BLaER1 treated with 17β-estradiol and CSF1 and Interleukin-3, amounts not matched to agents 10 nM and 100 nM (cell line): Measurements from ENCODE around the gene HS3ST5.
A peak's percentile ranks its signal among the peaks of the same experiment; 100 is the strongest.
"Not testable (repeated sequence)": the region's sequence is repeated elsewhere in the genome, so short reads cannot be mapped to it uniquely, and the experiment has no call there.

Source experiments
- H3K27ac ChIP-seq, 11 experiments: shearing (Covaris generic); formaldehyde crosslinking; 2 replicates each; pipeline ENCODE4 v1.8.1; 2022
- H3K27me3 ChIP-seq, 11 experiments: shearing (Covaris generic); formaldehyde crosslinking; 2 replicates each; pipeline ENCODE4 v1.8.1; 2022
- H3K36me3 ChIP-seq, 11 experiments: shearing (Covaris generic); formaldehyde crosslinking; 2 replicates each; pipeline ENCODE4 v1.8.1; 2022
- H3K4me1 ChIP-seq, 10 experiments: shearing (Covaris generic); formaldehyde crosslinking; 2 replicates each; pipeline ENCODE4 v1.8.1; 2022
- H3K4me2 ChIP-seq, 11 experiments: shearing (Covaris generic); formaldehyde crosslinking; 2 replicates each; pipeline ENCODE4 v1.8.1; 2022
- H3K4me3 ChIP-seq, 10 experiments: shearing (Covaris generic); formaldehyde crosslinking; 2 replicates each; pipeline ENCODE4 v1.8.1; 2022
- H3K9ac ChIP-seq, 11 experiments: shearing (Covaris generic); formaldehyde crosslinking; 2 replicates each; pipeline ENCODE4 v1.8.1; 2022
- H3K9me3 ChIP-seq, 11 experiments: shearing (Covaris generic); formaldehyde crosslinking; replicated peaks in 1 of 11; 2 replicates each; pipeline ENCODE4 v1.8.1; 2022
- H4K20me1 ChIP-seq, 11 experiments: shearing (Covaris generic); formaldehyde crosslinking; 2 replicates each; pipeline ENCODE4 v1.8.1; 2022
- Cebpa-rat ChIP-seq, 11 experiments: shearing (Covaris generic); IDR thresholded peaks; 2 replicates each; pipeline ENCODE4 v1.8.1; 2022

HS3ST5 gene

DNA sequence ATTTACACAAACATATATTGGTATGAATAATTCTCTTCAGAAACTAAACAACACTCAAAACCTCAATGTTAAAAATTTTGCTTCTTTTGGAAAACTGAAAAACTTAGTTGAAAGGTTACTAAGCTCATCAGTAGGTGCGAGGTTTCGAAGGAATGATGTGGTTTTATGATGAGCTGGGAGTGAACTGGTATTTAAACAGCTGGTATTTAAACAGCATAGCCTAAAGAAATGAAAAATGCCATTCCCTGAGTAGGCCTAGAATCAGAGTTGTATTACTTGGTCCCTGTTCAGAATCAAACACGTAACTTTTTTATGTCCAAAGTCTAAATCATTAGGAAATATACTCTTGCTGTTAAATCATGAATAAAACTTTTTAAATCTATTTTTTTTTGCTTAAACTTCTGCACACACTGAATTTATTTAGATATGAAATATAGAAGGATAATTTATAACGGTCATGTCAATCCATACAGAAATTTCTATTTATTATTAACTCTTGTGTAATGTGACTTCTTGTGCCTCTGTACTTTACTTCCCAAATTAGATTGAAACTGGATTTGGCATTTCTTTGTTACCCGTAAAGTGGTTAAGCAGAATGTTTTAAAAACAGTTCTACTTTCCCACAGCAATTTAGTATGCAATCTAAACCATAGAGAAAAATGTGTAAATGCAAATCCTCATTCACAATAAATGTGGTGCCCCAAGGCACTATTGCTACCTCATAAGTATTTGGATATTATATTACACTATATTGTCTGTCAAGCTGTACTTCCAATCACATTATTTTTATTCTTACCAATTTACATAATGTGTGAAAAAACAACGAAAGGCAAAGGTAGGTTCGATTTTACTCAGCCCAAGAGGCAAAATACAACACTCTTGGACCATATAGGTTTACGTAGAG is 124.1 kb downstream of the HS3ST5 start:
- TF ChIP-seq Cebpa-rat (IDR thresholded peaks at IDR 0.05): no peak
- H3K27ac ChIP-seq: no peak overlapping the region

GRCh38 chr6:114217996-114218395 is 124.8 kb downstream of the HS3ST5 start:
- H3K36me3 ChIP-seq, H3K27me3 ChIP-seq, H4K20me1 ChIP-seq, H3K9ac ChIP-seq, H3K4me1 ChIP-seq, H3K27ac ChIP-seq, H3K4me3 ChIP-seq, H3K9me3 ChIP-seq, H3K4me2 ChIP-seq: not testable (repeated sequence)

More for the DNA sequence above, 124.1 kb downstream of the HS3ST5 start:
- no peak overlapping the region for H3K9ac ChIP-seq
- H3K36me3 ChIP-seq: no peaks in the 10 kb centered on the region
- no peaks in the 10 kb centered on the region for H3K4me1 ChIP-seq
- H3K9me3 ChIP-seq: no peaks in the 10 kb centered on the region
- H3K4me3 ChIP-seq: no peak overlapping the region
- no peaks in the 10 kb centered on the region for H4K20me1 ChIP-seq
- no peaks in the 10 kb centered on the region for H3K27me3 ChIP-seq
- no peak overlapping the region for H3K4me2 ChIP-seq

DNA sequence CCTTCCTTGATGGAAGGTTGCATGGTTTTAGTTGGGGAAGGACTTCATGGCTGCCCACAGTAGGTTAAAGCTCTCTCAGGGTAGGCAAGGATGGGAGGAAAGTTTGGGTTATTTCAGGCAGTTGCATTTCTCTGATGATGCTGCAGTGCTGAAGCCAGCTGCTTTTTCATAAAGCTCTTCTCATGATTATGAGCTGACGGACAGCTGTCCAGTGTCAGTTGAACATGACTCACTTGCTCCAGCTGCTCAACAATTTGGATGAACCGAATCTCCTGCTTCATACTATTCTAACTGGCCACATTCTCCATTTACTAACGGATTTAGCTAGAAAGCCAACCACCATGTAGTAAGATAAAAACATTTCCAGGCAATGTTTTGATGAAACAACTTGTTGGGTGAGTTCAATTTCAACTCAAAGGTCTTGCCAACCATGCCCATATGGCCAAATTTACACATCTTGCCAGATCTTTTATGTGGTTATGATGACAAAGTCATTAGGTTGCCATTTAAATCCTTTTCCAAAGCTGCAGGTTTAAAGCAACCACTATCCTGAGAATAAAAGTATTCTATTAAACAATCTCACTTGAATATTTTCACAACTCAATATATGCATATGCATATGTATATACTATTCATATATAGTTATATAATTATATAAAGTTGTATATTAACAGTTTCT is 125.9 kb downstream of the HS3ST5 start:
- Histone ChIP-seq H3K4me1 (no peaks in the 10 kb centered on the region), H3K36me3 (no peaks in the 10 kb centered on the region), H3K9me3 (no peaks in the 10 kb centered on the region), H3K4me3 (no peak overlapping the region), H4K20me1 (no peaks in the 10 kb centered on the region), H3K9ac (no peak overlapping the region), H3K27me3 (no peaks in the 10 kb centered on the region), H3K27ac (no peak overlapping the region), H3K4me2 (no peak overlapping the region)
- TF ChIP-seq Cebpa-rat (IDR thresholded peaks at IDR 0.05): no peak

GRCh38 chr6:114210467-114210866 is 132.4 kb downstream of the HS3ST5 start:
- TF ChIP-seq Cebpa-rat (IDR thresholded peaks at IDR 0.05): no peak
- no peak overlapping the region for H3K27ac ChIP-seq
- no peak overlapping the region for H3K4me2 ChIP-seq
- H3K27me3 ChIP-seq: no peaks in the 10 kb centered on the region
- no peaks in the 10 kb centered on the region for H3K4me1 ChIP-seq
- H3K36me3 ChIP-seq: no peaks in the 10 kb centered on the region
- H3K9me3 ChIP-seq: no peaks in the 10 kb centered on the region
- no peaks in the 10 kb centered on the region for H4K20me1 ChIP-seq
- H3K4me3 ChIP-seq: no peak overlapping the region
- H3K9ac ChIP-seq: no peak overlapping the region

DNA sequence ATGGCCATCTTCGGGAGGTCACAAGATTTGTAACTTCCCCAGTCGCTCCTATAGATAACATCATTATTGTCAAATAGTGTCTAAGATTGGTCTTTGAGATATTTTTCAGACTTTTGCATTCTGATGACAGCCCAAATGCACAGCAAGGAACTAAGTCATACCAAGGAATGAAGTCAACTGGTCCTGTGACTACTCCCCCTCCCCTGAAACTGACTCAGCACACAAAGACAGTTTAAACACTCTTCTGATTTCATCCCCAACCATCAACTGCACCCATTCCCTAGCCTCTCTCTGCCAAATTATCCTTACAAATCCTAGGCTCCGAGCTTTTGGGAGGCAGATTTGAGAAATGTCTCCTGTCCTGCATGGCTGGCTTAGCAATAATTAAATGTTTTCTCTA is 139.4 kb downstream of the HS3ST5 start:
- H3K9ac ChIP-seq: no peak overlapping the region
- no peak for TF ChIP-seq Cebpa-rat (IDR thresholded peaks at IDR 0.05)
- H4K20me1 ChIP-seq: no peaks in the 10 kb centered on the region; a peak in 1 of 22 replicates
- no peak overlapping the region for H3K4me3 ChIP-seq
- no peaks in the 10 kb centered on the region for H3K9me3 ChIP-seq
- H3K27me3 ChIP-seq: no peaks in the 10 kb centered on the region
- H3K4me1 ChIP-seq: no peaks in the 10 kb centered on the region
- H3K4me2 ChIP-seq: no peak overlapping the region
- H3K27ac ChIP-seq: no peak overlapping the region
- no peaks in the 10 kb centered on the region for H3K36me3 ChIP-seq

DNA sequence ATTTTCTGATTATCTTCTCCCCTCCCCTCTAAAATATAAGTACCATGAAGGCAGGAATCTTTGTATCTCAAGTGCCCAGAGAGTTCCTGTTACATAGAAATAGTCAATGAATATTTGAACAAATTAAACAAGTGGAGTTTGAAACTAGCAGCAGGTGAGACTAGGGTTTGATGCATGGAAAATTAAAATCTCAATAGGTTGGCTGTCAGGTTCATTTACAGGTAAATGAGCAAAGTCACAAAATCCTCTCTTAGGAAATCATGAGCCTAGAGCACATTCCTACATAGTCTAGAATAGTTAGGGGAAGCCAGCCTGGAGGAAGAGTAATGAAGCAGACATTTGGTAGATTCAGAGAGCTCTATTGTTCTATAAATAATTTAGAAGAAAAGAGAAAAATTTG is 140.4 kb downstream of the HS3ST5 start:
- H3K4me1 ChIP-seq: no peaks in the 10 kb centered on the region
- H3K4me2 ChIP-seq: no peak overlapping the region
- H3K4me3 ChIP-seq: no peak overlapping the region
- H3K27ac ChIP-seq: no peak overlapping the region
- H3K27me3 ChIP-seq: no peaks in the 10 kb centered on the region
- H3K9ac ChIP-seq: no peak overlapping the region
- H4K20me1 ChIP-seq: no peaks in the 10 kb centered on the region; a peak in 1 of 22 replicates
- TF ChIP-seq Cebpa-rat (IDR thresholded peaks at IDR 0.05): no peak
- H3K36me3 ChIP-seq: no peaks in the 10 kb centered on the region
- no peaks in the 10 kb centered on the region for H3K9me3 ChIP-seq

GRCh38 chr6:114200891-114201290 is 141.9 kb downstream of the HS3ST5 start:
- no peak for TF ChIP-seq Cebpa-rat (IDR thresholded peaks at IDR 0.05)
- Histone ChIP-seq H4K20me1 (no peaks in the 10 kb centered on the region; a peak in 1 of 22 replicates), H3K27ac (no peak overlapping the region), H3K4me2 (no peak overlapping the region), H3K4me3 (no peak overlapping the region), H3K27me3 (no peaks in the 10 kb centered on the region), H3K9me3 (no peaks in the 10 kb centered on the region), H3K9ac (no peak overlapping the region), H3K4me1 (no peaks in the 10 kb centered on the region), H3K36me3 (no peaks in the 10 kb centered on the region)

- no peaks in the 10 kb centered on the region for H4K20me1 ChIP-seq
- no peak overlapping the region for H3K4me3 ChIP-seq
- no peaks in the 10 kb centered on the region for H3K4me1 ChIP-seq
- no peaks in the 10 kb centered on the region for H3K9me3 ChIP-seq
- no peak overlapping the region for H3K4me2 ChIP-seq
- H3K9ac ChIP-seq: no peak overlapping the region
- H3K36me3 ChIP-seq: no peaks in the 10 kb centered on the region
- H3K27me3 ChIP-seq: no peaks in the 10 kb centered on the region
- TF ChIP-seq Cebpa-rat (IDR thresholded peaks at IDR 0.05): no peak
- H3K27ac ChIP-seq: no peak overlapping the region
Measured at GRCh38 chr6:114195631-114196403, 147.0 kb downstream of the HS3ST5 start.

DNA sequence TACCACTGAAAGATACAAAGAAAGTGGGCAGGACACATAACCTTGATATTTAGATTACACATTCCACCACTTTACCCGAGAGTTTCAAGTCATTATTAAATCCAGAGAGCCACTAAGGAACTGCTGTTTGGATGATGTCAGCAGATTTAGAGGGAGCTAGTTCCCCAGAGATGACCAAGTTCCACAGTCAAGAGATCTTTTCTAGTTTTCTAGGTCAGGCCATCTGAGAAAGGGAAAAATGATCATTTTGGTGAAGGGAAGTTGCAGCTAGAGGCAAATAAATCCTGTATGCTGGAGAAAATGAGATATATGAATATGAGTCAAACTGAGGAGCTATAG is 147.8 kb downstream of the HS3ST5 start:
- H3K4me3 ChIP-seq: no peak overlapping the region
- no peak overlapping the region for H3K27ac ChIP-seq
- no peaks in the 10 kb centered on the region for H4K20me1 ChIP-seq
- no peak for TF ChIP-seq Cebpa-rat (IDR thresholded peaks at IDR 0.05)
- H3K36me3 ChIP-seq: no peaks in the 10 kb centered on the region
- no peak overlapping the region for H3K9ac ChIP-seq
- no peaks in the 10 kb centered on the region for H3K9me3 ChIP-seq
- no peaks in the 10 kb centered on the region for H3K4me1 ChIP-seq
- no peaks in the 10 kb centered on the region for H3K27me3 ChIP-seq
- H3K4me2 ChIP-seq: 0 out of 22 replicates have a peak overlapping the region, but pooled peaks of 1 of the 11 experiments have one; percentile 1
